ENCODE results near the gene ZNF532.
"Not testable (repeated sequence)": the region's sequence is repeated elsewhere in the genome, so short reads cannot be mapped to it uniquely, and the experiment has no call there.

ZNF532 gene

DNA sequence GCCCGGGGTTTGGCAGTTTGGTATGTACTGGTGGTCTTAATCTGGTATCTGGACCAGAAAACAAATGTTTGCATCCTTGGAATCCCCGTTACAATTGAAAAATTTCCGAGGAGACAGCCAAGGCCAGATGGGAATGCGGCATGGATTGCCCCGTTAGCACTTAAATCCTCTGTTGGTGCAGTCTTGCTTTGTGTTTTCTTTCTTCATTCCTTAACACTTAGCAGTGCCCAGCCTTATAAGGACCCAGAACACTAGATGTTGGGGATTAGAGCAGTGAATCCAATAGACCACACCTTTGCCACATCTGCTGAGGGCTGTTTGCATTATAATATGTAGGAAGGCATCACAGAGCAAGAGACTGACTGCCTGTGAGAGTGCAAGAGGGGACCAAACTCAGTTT, 12.8 kb upstream of the ZNF532 start:
- no peak for DNase-seq

GRCh38 chr18:58852629-58853028, 12.0 kb upstream of the ZNF532 start:
- no peak for DNase-seq

DNA sequence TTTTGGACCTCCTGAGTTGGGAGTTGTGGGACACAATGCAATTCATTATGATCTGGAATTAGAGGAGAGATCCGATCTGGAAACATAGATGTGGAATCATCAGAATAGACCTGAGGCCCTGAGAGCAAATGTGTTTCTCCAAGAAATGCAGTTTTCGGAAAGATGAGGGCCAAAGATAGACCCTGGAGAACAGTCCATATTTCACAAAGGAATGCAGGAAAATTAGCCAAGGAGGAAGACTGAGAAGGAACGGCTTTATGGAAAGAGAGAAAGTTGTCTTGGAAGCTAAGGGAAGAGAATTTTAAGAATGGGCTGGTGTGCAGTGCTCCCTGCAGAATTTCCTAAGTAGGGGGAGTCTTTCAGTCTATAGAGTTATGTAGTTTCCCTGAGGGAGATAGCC, 11.1 kb upstream of the ZNF532 start:
- no peak for DNase-seq

- DNase-seq: not testable (repeated sequence)
These were observed 9.2 kb upstream of the ZNF532 start for GRCh38 chr18:58855521-58855920.

DNA sequence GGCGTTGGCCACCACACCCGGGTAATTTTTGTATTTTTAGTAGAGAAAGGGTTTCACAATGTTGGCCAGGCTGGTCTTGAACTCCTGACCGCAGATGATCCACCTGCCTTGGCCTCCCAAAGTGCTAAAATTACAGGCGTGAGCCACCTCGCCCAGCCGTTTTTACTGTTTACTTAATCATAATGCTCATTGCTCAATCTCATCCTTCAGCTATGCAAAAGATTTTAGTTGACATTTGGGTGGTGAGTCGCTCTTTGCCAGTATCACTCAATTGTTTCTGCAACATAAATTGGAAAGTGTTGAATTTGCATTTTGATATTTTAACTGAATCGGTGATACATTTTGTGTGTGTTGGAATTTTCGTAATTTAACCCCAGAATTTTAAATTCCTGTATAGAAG, 7.8 kb upstream of the ZNF532 start:
- no peak for DNase-seq

GRCh38 chr18:58858591-58859468, 5.8 kb upstream of the ZNF532 start:
- DNase-seq: no peak

DNA sequence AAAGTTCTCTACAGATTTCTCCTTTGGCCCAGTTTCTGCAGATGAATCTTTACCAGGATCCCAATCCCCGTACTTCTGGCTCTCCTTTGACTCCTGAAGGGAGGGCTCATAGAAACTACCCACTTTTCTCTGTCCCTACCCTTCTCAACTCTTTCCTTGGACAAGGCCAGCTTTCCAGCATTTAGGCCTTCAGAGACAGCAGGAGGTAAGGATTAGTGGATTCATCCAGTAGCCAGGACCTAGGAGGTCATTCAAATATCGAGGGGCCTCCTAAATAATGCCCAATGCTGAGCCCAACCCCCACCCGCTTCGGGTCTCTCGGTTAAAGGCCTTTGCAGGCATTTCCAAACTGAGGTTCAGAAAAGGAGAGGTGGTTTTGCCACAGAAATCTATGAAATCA, 4.8 kb upstream of the ZNF532 start:
- DNase-seq: no peak

- DNase-seq: no peak
These were observed 3.9 kb upstream of the ZNF532 start for GRCh38 chr18:58860747-58861231.

GRCh38 chr18:58861353-58861752, 3.3 kb upstream of the ZNF532 start:
- DNase-seq: no peak

DNA sequence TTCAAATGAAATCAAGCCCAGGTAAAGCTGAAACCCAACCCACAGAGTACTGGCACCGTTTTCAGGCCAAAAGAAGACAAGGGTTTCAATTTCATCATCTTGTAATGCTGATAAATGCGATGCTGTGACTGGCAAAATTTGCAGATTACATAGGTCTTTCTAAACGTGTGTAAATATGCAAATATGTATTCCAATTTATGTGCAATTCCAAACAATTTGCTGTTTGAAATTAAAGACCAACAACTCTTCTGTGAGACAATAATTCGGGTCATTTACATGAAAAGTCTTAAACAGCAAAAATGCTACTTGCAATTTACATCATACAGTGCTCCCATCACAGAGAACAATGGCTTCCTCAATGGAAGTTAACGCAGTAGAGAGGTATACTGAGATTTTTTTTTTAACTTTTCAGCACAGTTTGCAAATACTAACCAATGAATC, 2.8 kb upstream of the ZNF532 start:
- no peak for DNase-seq

DNA sequence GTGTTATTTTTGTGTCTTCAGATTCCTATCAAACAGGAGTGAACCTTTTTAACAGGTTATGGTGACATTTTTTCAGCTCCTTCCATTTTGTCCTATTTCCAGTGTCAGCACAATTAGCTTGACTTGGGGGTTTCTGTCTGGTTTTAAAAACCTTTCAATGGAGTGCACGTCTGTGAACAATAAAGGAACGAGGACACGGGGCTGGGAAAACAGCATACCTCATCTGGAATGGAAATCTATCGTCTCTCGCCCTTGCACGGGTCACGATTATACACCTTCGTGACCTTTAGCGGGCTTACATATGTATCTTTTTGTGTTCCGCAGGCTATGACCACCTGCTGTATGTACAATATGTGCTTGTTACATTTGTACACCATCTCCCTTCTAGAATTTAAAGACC, 2.3 kb upstream of the ZNF532 start:
- no peak for DNase-seq

GRCh38 chr18:58862851-58863538, 1.7 kb upstream of the ZNF532 start:
- DNase-seq: no peak

GRCh38 chr18:58863539-58864145, 1.0 kb upstream of the ZNF532 start:
- peak; percentile 16 for DNase-seq

- DNase-seq: no peak
These were observed 435 bp downstream of the ZNF532 start for GRCh38 chr18:58865033-58865590.

GRCh38 chr18:58865701-58866065, 1.0 kb downstream of the ZNF532 start:
- DNase-seq: no peak

GRCh38 chr18:58866066-58866772, 1.5 kb downstream of the ZNF532 start:
- no peak for DNase-seq

GRCh38 chr18:58866773-58867150, 2.1 kb downstream of the ZNF532 start:
- DNase-seq: no peak

GRCh38 chr18:58867281-58867961, 2.7 kb downstream of the ZNF532 start:
- no peak for DNase-seq

DNA sequence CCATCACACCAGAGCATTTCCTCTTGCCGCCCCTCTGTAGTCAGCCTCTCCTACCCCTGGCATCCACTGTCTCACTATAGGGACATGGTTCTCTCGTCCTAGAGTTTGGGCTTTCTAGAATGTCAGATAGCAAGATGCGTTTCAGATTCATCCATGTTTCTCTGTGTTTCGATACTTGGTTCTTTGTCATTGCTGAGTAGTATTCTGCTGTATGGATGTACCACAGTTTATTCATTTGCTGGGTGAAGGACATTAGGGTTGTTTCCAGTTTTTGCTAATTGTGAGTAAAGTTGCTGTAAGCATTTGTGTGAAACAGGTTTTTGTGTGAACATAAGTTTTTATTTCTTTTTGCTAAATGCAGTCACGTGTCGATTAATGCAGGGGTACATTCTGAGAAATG, 3.8 kb downstream of the ZNF532 start:
- no peak for DNase-seq

DNA sequence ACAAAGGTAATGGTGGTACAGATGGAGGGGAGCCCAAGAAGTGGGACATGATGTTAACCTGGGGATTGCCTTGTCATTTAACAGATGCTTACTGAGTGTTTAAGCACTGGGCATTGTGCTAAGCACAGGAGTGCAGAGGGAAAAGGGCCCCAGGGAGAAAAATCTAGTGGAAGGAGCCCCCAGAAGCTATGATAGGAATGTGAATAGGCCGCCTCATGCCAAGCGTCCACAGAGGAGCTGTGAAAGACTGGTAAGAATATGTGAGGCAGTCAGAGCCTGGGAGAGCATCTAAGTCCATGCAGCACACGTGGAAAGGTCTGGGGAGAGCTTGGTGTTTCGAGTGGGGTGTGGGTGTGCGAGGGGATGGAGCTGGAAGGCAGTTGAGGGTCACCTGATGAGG, 5.5 kb downstream of the ZNF532 start:
- no peak for DNase-seq

- no peak for DNase-seq
These were observed 5.9 kb downstream of the ZNF532 start for GRCh38 chr18:58870621-58871020.
